Activated CD4-positive, CD25-positive, alpha-beta regulatory T cell treated with anti-CD3 and anti-CD28 coated beads, Interleukin-2, amount 50 U/mL, for 72 hours (primary cell): ENCODE measurements around the gene TCF25.
"Not testable (repeated sequence)": the region's sequence is repeated elsewhere in the genome, so short reads cannot be mapped to it uniquely, and the experiment has no call there.

ENCODE experiments used
- DNase-seq: peaks from one replicate; pipeline ENCODE4 v3.0.0; 2021

The TCF25 gene

DNA sequence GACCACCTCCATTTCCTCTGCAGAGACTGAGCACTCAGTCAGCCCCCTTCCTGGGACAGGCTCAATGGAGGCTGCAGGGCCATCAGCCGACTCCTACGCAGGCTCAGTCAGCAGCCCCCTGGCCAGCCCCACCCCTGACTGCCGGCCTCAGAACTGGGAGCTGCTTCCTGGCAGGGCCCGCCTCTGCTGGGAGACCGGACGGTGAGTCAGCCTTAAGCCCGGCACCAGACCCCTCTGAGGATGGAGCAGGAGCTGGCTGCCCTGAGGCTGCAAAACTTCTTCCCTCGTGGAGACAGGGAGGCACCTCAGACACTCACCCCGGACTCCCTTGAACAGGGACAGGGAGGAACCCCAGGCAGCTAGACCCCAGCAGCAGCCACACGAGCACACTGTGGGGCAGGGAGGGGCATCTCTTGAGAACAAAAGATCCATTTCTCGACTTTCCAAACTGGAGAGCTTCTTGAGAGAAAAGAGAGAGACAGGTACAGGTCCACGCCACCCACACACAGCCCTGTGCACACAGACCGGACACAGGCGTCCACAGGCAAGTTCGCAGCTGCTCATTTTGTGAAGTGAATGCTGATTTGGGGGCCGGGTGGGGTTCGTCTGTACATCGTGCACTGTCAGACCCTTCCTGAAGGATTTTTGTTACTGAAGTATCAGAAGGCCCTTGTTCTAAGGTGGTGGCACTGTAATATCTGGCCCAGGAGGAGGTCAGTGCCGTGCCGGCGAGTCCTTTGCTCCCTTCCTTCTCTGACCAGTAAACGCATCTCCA, 48.5 kb downstream of the TCF25 start:
- DNase-seq, result no peak

DNA sequence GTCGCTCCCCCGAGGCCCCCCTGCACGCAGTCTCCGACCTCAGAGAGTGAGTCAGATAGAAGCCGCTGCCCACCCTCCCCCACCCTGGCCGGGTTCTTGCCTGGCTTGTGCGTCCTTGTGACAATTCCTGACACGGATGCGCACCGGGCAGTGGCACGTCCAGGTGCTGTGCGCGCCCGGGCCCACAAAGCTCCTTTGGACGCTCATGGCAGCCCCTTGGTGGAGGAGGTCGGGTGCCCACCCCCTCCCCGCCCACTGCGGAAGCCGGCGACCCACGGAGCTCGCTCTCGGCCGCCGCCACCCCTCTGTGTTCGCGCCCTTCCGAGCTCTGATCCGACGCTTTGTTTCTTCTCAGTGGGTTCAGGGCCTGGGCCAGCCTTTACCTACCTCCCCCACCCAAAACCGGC, 49.1 kb downstream of the TCF25 start:
- DNase-seq, result no peak

DNA sequence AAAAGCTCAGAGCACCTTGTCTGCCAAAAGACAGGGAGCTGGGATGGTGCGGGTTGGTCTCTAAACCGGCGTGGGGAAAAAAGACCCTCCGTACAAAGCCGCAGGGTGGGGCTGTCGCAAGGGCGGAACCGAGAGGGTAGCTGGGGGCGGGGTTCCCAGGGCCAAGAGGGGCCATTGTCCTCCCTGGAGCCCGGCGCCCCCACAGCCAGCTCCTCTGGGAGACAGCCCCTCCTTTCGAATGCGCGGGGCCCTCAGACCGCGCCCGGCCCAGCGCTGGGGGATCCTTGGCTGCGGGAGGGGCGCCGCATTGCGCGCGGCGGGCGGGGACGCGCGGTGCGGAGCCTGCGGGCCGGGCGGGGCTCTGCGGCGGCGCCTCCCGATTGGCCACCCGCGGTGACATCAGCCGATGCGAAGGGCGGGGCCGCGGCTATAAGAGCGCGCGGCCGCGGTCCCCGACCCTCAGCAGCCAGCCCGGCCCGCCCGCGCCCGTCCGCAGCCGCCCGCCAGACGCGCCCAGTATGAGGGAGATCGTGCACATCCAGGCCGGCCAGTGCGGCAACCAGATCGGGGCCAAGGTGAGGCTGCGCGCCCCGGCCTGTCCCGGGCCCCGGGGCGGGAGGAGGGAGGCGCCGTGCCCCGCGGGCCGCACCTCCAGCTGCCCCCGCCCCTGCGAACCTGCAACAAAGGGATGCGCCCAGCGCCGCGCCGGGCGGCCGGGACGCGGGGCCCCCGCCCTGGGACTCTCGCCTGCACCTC, 49.7 kb downstream of the TCF25 start, which contains the start of gene TUBB3:
Gene TUBB3, plus strand, starts transcription at position 459 of the 756 bp plus-strand sequence. Its CDS starts 60 bp downstream, at position 519.
- peak; percentile 63 for DNase-seq

DNA sequence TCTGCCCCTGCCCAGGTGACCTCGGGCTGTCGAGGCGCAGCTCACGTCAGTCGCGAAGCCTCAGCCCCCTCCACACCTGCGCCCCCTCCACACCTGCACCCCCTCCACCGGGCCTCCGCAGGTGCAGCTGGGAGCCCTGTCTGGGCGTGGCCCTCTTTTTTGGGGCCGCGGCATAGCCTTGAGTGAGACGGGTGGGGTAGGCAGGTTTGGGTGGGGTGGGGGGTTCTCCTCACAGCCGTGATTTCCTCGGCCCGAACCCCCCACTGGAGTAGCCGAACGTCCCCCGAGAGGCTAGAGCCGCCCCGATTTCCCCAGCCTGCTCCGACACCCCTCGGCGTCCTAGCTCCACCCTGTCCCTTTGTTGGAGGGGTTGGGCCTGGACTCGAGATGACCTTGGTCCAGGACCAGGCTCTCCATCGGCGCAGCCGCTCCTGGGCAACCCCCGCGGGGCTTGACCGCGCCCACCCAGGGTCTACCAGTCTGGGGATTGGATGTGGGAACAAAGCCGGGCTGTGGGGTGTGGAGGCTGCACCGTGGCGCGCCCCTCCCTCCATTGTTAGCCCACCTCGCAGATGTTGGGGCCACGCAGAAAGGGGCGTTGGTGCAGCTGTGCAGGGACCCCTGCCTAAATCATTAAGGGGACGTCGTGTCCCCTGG, 50.4 kb downstream of the TCF25 start:
- DNase-seq, result no peak

DNA sequence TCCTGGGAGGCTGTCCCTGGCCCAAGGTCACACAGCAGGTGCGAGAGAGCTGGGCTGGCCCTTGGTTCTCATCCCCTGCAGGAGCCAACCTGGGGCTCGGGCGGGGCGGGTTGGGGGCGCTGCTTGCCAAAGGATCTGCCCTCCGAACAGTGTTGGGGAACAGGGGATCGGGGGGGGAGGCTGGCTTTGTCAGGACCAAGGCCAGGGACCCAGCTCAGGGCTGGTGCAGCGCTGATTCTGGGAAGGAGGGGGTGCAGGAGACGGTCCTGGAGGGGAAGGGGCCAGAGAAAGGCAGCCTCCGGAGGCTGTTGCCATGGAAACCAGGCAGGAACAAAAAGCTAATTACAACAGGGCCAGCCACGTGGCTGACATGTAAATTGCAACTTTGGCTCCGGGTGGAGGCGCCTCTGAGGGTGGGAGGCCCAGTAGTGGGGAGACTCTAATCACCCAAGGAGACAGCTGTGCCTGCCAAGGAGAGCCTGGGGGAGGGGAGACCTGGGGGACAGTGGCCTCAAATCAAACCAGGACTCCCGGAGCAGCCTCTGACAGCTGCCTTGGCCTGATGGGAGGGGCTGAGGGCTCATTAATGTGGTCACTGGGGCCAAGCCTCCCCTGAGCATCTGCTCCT, 51.0 kb downstream of the TCF25 start:
- DNase-seq, result no peak

DNA sequence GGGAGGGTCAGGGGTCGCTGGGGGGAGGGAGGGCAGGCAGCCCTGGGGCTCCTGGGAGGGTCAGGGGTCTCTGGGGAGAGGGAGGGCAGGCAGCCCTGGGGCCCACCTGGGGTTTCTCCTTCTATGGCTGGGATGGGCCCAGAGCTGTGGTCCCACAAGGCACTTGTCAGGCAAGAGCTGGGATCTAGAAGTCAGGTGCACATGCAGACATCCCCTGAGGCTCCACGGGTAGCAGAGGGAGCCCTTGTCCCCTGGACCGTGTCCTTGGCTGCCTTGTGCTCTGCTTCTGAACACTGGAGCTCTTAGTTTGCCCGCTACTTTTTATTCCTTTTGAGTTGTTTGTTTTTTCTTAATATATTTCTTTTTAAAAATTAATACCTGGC, 51.5 kb downstream of the TCF25 start:
- no peak for DNase-seq

DNA sequence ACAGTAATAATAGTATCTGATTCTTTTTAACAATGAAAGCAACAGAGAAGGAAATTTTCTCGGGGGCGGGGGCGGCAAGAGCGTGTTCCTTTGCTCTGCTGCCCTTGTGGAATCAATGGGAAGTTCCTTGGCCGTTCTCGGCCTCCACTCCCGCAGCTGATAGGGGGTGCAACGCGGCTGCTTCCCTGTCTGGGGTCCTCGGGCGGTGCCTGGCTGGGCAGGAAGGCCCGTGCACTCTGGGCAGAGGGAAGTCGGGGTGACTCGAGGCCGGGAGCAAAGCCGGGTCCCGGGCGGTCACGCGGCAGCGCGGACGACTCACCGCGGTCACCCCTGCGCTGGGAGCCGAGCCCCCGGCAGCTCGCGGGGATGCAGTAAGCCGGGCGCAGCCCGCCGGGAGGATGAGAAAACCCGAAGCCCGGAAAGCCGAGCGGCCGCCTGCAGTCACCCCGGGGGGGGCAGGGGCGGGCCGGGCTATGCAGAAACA, 52.2 kb downstream of the TCF25 start:
- no peak for DNase-seq

DNA sequence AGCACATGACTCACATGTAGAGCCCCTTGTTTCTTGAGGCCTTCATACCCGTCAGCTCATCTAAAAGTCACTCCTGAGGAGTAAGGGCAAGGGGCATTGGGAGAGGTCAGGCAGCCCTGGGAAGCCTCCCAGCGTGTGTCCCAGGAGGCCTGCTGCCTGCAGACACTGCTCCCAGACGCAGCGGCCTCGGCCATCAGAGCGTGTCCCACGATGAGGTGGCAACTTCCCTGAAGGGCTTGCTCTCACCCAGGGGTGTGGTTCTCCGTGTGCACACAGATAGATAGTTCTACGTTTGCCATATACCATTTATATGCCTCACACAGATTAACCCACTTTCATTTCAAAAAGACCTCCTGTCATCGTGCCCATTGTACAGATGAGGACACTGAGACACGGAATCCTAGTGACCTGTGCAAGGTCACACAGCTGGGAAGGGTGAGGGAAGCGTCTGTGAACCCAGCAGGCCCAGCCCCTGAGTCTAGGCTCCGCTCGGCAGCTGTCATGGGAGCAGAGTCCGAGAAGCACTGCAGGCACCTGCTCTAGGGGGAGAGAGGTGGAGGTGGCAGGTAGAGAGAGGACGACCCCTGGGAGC, 58.0 kb downstream of the TCF25 start:
- DNase-seq, result no peak

DNA sequence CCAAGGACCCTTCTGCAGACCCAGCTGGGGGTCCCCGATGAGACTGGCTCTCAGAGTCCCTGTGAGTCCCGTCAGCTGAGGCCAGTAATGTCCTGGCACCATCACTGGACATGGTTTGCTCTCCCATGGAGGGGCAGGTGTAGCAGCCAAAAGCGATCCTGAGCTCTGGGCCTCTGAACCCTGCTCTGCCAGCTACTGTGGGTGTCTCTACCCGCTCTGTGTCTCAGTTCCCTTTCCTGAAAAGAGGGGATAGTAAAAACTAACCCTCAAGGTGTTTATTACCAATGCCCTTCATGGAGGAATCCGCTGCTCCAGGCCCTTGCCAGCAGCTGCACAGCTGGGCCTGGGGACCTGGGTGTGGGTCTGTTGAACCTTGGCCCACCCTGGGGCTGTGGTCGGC, 58.6 kb downstream of the TCF25 start:
- no peak for DNase-seq

DNA sequence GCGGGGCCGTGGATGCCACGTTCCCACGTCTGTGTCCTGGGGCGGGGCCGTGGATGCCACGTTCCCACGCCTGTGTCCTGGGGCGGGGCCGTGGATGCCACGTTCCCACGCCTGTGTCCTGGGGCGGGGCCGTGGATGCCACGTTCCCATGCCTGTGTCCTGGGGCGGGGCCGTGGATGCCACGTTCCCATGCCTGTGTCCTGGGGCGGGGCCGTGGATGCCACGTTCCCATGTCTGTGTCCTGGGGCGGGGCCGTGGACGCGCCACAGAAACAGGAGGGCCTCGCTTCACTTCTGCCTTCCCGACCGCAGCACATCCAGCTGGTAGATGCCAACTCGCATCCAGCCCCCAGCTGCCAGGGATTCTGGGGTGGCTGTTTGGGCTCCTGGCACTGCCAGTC, 60.6 kb downstream of the TCF25 start:
- DNase-seq, result not testable (repeated sequence)

DNA sequence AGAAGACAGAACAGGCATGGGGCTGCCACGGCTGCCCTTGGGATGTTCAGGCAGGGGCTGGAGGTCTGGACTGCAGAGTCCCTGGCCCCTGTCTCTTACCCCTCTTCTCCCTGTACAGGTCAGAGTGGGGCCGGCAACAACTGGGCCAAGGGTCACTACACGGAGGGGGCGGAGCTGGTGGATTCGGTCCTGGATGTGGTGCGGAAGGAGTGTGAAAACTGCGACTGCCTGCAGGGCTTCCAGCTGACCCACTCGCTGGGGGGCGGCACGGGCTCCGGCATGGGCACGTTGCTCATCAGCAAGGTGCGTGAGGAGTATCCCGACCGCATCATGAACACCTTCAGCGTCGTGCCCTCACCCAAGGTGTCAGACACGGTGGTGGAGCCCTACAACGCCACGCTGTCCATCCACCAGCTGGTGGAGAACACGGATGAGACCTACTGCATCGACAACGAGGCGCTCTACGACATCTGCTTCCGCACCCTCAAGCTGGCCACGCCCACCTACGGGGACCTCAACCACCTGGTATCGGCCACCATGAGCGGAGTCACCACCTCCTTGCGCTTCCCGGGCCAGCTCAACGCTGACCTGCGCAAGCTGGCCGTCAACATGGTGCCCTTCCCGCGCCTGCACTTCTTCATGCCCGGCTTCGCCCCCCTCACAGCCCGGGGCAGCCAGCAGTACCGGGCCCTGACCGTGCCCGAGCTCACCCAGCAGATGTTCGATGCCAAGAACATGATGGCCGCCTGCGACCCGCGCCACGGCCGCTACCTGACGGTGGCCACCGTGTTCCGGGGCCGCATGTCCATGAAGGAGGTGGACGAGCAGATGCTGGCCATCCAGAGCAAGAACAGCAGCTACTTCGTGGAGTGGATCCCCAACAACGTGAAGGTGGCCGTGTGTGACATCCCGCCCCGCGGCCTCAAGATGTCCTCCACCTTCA, 61.5 kb downstream of the TCF25 start:
- no peak for DNase-seq

DNA sequence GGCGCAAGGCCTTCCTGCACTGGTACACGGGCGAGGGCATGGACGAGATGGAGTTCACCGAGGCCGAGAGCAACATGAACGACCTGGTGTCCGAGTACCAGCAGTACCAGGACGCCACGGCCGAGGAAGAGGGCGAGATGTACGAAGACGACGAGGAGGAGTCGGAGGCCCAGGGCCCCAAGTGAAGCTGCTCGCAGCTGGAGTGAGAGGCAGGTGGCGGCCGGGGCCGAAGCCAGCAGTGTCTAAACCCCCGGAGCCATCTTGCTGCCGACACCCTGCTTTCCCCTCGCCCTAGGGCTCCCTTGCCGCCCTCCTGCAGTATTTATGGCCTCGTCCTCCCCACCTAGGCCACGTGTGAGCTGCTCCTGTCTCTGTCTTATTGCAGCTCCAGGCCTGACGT, 62.2 kb downstream of the TCF25 start:
- not testable (repeated sequence) for DNase-seq

DNA sequence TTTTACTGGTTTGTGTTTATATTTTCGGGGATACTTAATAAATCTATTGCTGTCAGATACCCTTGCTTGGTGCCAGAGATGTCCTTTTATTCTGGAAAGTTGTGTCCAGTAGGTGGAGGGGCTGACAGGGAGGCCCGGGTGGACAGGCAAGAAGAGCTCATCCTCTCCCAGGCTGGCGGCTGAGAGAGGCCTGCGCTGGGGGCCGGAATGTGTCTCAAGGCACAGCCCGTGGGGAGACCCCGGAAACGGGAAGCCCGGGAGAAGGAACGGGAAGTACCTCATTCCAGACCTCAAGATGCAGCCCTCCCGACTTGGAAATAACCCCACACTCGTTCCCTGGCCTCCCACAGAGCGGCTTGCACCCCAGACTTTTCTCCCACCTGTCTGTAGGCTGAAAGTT, 62.6 kb downstream of the TCF25 start:
- no peak for DNase-seq

DNA sequence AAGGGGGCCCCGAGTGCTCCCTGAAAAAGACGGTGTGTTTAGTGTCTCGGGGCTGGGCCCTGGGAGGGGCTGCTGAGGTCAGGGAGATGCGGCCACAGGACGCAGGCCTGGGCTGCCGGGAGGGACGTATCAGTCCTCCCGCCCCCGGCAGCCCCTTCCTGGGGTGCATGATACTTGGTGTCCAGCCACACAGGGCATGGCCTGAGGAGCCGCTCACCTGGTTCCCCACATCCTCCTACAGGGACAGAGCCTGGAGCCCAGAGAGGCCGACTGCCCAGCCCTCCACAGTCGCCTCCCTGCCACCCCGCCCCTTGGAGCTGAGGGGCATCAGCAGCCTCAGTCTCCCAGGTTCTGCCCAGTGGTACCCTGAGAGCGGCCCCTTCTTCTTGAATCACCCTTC, 63.1 kb downstream of the TCF25 start:
- no peak for DNase-seq

DNA sequence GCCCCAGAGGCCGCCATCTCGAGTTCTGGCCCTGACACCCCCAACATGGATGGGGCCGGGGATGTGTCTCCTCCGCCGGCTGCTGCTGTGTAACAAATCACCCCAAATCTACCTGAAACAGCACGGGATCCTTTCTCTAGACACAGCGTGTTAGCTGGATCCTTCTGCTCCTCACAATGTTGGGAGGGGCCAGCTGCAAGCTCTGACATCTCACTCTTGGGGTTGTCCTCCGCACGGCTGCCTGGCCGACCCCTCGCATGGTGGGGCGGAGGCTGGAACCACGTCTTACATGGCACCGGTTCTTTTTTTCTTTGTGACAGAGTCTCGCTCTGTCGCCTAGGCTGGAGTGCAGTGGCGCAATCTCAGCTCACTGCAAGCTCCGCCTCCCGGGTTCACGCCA, 63.6 kb downstream of the TCF25 start:
- DNase-seq, result no peak

DNA sequence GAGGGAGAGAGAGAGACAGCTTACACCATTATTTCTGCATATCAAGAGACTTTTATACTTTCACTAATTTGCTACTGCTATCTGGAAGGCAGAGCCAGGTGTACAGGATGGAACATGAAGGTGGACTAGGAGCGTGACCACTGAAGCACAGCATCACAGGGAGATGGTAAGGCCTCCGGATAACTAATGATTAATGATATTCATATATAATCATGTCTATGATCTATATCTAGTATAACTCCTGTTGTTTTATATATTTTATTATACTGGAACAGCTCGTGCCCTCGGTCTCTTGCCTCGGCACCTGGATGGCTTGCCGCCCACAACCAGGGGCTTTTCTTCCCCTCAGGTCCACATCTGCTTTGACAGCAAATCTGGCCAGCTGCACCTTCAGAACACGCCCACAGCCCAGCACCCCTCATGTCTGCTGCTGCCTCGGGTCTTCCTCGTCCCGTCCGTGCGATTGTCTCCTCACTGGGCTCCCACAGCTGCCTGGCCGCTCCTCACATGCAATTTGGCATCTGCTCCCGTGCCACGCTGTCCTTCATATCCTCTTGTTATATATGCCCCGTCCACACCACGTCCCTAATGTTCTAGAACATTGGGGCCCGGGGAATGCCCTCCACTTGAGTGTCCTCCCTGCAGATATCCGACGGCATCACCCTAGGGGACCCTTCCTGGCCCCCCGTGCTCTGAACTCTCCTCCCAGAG, 64.9 kb downstream of the TCF25 start:
- no peak for DNase-seq

DNA sequence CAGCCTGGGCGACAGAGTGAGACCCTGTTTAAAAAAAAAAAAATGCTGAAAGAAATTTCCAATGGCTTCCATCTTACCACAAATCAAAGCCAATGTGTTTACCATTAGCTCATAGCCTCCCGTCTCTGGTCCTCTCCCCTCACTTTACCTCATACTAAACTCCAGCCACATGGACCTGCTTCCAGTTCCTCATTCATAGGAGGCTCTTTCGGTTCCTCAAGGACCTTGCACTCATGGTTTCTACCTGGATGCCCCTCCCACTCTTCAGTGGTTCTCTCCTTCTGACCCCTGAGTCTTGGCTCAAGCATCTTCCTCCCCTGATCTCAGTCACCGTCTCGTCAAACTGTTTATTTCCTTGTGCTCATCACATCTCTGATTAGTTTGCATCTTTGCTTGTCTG, 71.4 kb downstream of the TCF25 start:
- DNase-seq, result no peak

DNA sequence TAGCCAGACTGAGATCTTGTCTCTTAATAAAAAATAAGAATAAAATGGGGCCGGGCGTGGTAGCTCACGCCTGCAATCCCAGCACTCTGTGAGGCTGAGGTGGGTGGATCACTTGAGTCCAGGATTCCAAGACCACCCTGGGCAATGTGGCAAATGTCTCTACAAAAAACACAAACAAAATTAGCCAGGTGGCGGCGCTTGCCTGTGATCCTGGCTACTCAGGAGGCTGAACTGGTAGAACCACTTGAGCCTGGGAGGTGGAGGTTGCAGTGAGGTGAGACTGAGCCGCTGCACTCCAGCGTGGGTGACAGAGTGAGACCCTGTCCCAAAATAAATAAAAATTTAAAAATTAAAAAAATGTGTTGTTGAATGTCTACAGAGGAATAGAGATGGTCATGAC, 72.3 kb downstream of the TCF25 start:
- DNase-seq, result no peak

DNA sequence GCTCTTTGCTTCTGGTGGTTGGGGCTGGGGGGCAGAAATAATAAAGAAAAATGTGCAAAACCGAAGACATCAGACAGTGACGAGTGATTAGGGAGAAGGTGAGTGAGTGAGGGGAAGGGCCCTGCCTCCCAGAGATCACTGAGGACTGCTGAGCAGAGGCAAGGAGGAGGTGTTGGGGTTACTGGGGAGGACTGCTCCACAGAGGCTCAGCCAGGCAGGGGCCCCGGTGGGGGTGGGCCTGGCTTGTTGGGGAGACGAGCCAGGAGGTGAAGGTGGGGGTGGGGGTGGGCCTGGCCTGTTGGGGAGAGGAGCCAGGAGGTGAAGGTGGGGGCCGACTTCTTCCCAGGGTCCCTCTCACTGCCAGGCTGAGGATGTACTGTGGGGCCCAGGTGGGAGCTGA, 73.1 kb downstream of the TCF25 start:
- DNase-seq, result no peak

DNA sequence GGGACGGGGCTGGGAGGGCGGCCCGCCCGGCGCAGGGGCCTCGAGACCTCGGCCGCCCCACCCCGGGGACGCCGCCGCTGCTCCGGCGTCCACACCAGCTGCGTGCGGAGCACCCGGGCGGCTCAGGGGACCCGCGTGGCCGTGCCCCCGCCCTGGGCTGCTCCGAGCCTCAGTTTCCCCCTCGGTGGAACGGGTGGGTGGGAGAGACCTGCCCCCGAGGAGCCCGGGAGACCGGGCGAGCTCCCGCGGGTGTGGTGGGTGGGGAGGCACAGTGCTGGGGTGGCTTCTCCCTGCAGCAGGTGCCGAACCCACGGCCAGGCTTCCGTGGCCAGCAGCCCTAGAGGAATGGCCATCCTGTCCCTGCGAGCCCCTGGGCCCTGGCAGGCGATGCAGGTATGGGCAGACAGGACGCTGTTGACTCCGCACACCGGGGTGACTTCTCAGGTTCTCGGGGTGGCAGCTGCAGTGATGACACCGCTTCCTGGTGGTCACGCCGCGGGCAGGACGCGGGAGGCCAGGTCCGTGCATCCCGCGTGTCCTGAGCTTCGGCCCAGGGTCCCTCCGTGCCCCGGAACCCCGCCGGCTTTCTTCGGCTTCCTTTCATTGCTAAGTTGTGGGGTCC, 75.8 kb downstream of the TCF25 start:
- DNase-seq, result no peak

DNA sequence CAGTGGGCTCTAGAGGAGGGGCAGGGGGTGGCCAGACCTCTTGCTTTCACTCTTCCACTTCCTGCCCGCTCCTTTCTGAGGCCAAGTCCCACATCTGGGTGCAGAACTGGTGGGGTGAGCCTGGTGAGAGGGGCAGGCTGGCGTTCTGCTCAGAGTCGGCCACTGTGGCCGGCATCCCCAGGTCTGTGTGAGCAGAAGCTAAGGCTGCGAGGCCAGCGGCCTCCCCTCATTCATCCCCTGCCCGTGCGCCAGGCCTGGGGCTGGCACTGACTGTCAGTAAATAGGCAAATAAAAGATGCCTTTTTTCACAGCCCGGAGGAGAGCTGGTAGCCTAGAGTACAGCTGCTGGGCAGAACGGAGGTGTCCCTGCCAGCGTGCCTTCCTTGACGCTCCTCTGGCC, 76.4 kb downstream of the TCF25 start:
- no peak for DNase-seq
